ENCODE data around the gene CDC42SE2. TPM values are rescaled to one million over a fixed set of nuclear protein-coding genes. Genes with fewer than 3 reads are reported as not detected.

CDC42SE2 gene
- total RNA-seq, 1 donor from 2014 or later = 23.6 TPM

GRCh38 chr5:131297886-131298285 is 34.0 kb downstream of the CDC42SE2 start:
- DNase-seq (ENCODE audit: low spot score in 2 of 2, unreplicated experiment in 2 of 2) = no peak
- Mint-ChIP-seq H3K27me3 (ENCODE audit: low read depth) (no peaks in the 10 kb centered on the region), H3K4me1 (peaks cover 4% of the 10 kb centered on the region), H3K27ac (no peak overlapping the region), H3K36me3 (peaks cover 6% of the 10 kb centered on the region), H3K9me3 (peaks cover 3% of the 10 kb centered on the region), H3K4me3 (no peak overlapping the region)
- TF ChIP-seq CTCF (IDR thresholded peaks at IDR 0.05; ENCODE audit: unreplicated experiment) = no peak

- Mint-ChIP-seq H3K4me1 (peaks cover 13% of the 10 kb centered on the region), H3K27me3 (ENCODE audit: low read depth) (no peaks in the 10 kb centered on the region), H3K36me3 (peaks cover 6% of the 10 kb centered on the region), H3K27ac (no peak overlapping the region), H3K9me3 (peaks cover 3% of the 10 kb centered on the region), H3K4me3 (no peak overlapping the region)
- TF ChIP-seq CTCF (IDR thresholded peaks at IDR 0.05; ENCODE audit: unreplicated experiment) = no peak
- no peak for DNase-seq (ENCODE audit: low spot score in 2 of 2, unreplicated experiment in 2 of 2)
Observed at GRCh38 chr5:131299465-131299864, 35.6 kb downstream of the CDC42SE2 start.

GRCh38 chr5:131302506-131302905 is 38.7 kb downstream of the CDC42SE2 start:
- DNase-seq (ENCODE audit: low spot score in 2 of 2, unreplicated experiment in 2 of 2) = no peak
- no peak overlapping the region for H3K4me3 Mint-ChIP-seq
- H3K4me1 Mint-ChIP-seq = peaks cover 13% of the 10 kb centered on the region
- H3K36me3 Mint-ChIP-seq = peaks cover 17% of the 10 kb centered on the region
- no peak for TF ChIP-seq CTCF (IDR thresholded peaks at IDR 0.05; ENCODE audit: unreplicated experiment)
- peak overlapping the region; percentile 56 for H3K27ac Mint-ChIP-seq
- peaks cover 17% of the 10 kb centered on the region for H3K9me3 Mint-ChIP-seq
- no peaks in the 10 kb centered on the region for H3K27me3 Mint-ChIP-seq (ENCODE audit: low read depth)

- Mint-ChIP-seq H3K36me3 (peaks cover 21% of the 10 kb centered on the region), H3K4me1 (peaks cover 13% of the 10 kb centered on the region), H3K27me3 (ENCODE audit: low read depth) (no peaks in the 10 kb centered on the region), H3K4me3 (no peak overlapping the region), H3K9me3 (peaks cover 17% of the 10 kb centered on the region), H3K27ac (no peak overlapping the region)
- no peak for DNase-seq (ENCODE audit: low spot score in 2 of 2, unreplicated experiment in 2 of 2)
- TF ChIP-seq CTCF (IDR thresholded peaks at IDR 0.05; ENCODE audit: unreplicated experiment) = no peak
Observed at GRCh38 chr5:131303537-131303936, 39.7 kb downstream of the CDC42SE2 start.

GRCh38 chr5:131304414-131304813 is 40.6 kb downstream of the CDC42SE2 start:
- Mint-ChIP-seq H3K36me3 (peaks cover 21% of the 10 kb centered on the region), H3K27me3 (ENCODE audit: low read depth) (no peaks in the 10 kb centered on the region), H3K27ac (no peak overlapping the region), H3K9me3 (peaks cover 17% of the 10 kb centered on the region), H3K4me3 (no peak overlapping the region), H3K4me1 (peaks cover 13% of the 10 kb centered on the region)
- DNase-seq (ENCODE audit: low spot score in 2 of 2, unreplicated experiment in 2 of 2) = no peak
- TF ChIP-seq CTCF (IDR thresholded peaks at IDR 0.05; ENCODE audit: unreplicated experiment) = no peak

GRCh38 chr5:131305138-131305689 is 41.4 kb downstream of the CDC42SE2 start:
- Mint-ChIP-seq H3K4me3 (no peak overlapping the region), H3K36me3 (peaks cover 21% of the 10 kb centered on the region), H3K27me3 (ENCODE audit: low read depth) (no peaks in the 10 kb centered on the region), H3K9me3 (peaks cover 17% of the 10 kb centered on the region), H3K27ac (no peak overlapping the region), H3K4me1 (peaks cover 13% of the 10 kb centered on the region)
- no peak for DNase-seq (ENCODE audit: low spot score in 2 of 2, unreplicated experiment in 2 of 2)
- TF ChIP-seq CTCF (IDR thresholded peaks at IDR 0.05; ENCODE audit: unreplicated experiment) = no peak
